SU-DHL-6 (cell line): ENCODE measurements around the gene MRRF.

Experiments used
- H2AFZ ChIP-seq: fragments of 200-600 bp; sonication (generic); 2 replicates; pipeline ENCODE4 v1.6.1; 2014; ENCODE audit warnings: low read depth, mild to moderate bottlenecking, moderate library complexity, mixed read lengths, antibody characterized with exemption, low read length; ENCODE audit not compliant: severe bottlenecking
- H3F3A ChIP-seq: fragments of 200-600 bp; shearing (Covaris generic); 2 replicates; pipeline ENCODE4 v1.6.0; 2016; ENCODE audit warnings: antibody characterized with exemption, mild to moderate bottlenecking; ENCODE audit not compliant: insufficient read depth
- H3K27ac ChIP-seq: fragments of 200-600 bp; sonication (generic); 2 replicates; pipeline ENCODE4 v1.5.1; 2016; ENCODE audit warnings: low read depth, mild to moderate bottlenecking, low read length, moderate library complexity, mixed read lengths
- H3K27me3 ChIP-seq: fragments of 200-600 bp; sonication (generic), shearing (Covaris generic); 2 replicates; pipeline ENCODE4 v1.6.0; 2014; ENCODE audit warnings: mild to moderate bottlenecking, low read length
- H3K36me3 ChIP-seq: fragments of 200-600 bp; sonication (generic); 2 replicates; pipeline ENCODE4 v1.6.1; 2014; ENCODE audit warnings: mild to moderate bottlenecking, low read length, mixed read lengths
- H3K4me2 ChIP-seq: fragments of 300-600, 200-600 bp; shearing (Covaris generic), sonication (generic); 2 replicates; pipeline ENCODE4 v1.6.0; 2014; ENCODE audit warnings: low read length, low read depth, mild to moderate bottlenecking; ENCODE audit not compliant: poor library complexity, severe bottlenecking
- H3K4me3 ChIP-seq: fragments of 200-600 bp; sonication (generic); 2 replicates; pipeline ENCODE4 v1.5.1; 2014; ENCODE audit warnings: antibody characterized with exemption, low read length, mild to moderate bottlenecking, mixed read lengths; ENCODE audit not compliant: insufficient read depth, poor library complexity, severe bottlenecking
- H3K79me2 ChIP-seq: fragments of 200-600 bp; sonication (generic); 2 replicates; pipeline ENCODE4 v1.6.1; 2014; ENCODE audit warnings: mild to moderate bottlenecking, low read length, moderate library complexity; ENCODE audit not compliant: insufficient read depth
- H3K9ac ChIP-seq: fragments of 200-600 bp; sonication (generic); 2 replicates; pipeline ENCODE4 v1.7.0; 2014; ENCODE audit warnings: mild to moderate bottlenecking, low read length
- H3K9me2 ChIP-seq: fragments of 200-600 bp; sonication (generic); replicated peaks from 2 replicates; pipeline ENCODE4 v1.6.1; 2014; ENCODE audit warnings: low read length; ENCODE audit not compliant: insufficient read depth
- H3K9me3 ChIP-seq: fragments of 200-600 bp; sonication (generic); 2 replicates; pipeline ENCODE4 v1.6.1; 2014; ENCODE audit warnings: low read length, mixed read lengths; ENCODE audit not compliant: insufficient read depth
- H4K20me1 ChIP-seq: fragments of 200-600 bp; sonication (generic); 2 replicates; pipeline ENCODE4 v1.6.1; 2014; ENCODE audit warnings: low read depth, mild to moderate bottlenecking, antibody characterized with exemption, low read length, moderate library complexity, mixed read lengths
- EZH2phosphoT487 ChIP-seq: fragments of 200-600 bp; sonication (generic), shearing (Covaris generic); conservative IDR thresholded peaks from 2 replicates; pipeline ENCODE4 v1.6.1; 2018; ENCODE audit warnings: mild to moderate bottlenecking, antibody characterized with exemption, low read length, moderate library complexity, mixed read lengths
- TF ChIP-seq, protein P1 (sequence below): fragments of 200-600 bp; sonication (generic); IDR thresholded peaks from one replicate; pipeline ENCODE4 v1.5.1; 2017; ENCODE audit warnings: antibody characterized with exemption, mild to moderate bottlenecking, low read length, moderate library complexity; ENCODE audit not compliant: insufficient read depth, poor library complexity, severe bottlenecking

Gene MRRF

DNA sequence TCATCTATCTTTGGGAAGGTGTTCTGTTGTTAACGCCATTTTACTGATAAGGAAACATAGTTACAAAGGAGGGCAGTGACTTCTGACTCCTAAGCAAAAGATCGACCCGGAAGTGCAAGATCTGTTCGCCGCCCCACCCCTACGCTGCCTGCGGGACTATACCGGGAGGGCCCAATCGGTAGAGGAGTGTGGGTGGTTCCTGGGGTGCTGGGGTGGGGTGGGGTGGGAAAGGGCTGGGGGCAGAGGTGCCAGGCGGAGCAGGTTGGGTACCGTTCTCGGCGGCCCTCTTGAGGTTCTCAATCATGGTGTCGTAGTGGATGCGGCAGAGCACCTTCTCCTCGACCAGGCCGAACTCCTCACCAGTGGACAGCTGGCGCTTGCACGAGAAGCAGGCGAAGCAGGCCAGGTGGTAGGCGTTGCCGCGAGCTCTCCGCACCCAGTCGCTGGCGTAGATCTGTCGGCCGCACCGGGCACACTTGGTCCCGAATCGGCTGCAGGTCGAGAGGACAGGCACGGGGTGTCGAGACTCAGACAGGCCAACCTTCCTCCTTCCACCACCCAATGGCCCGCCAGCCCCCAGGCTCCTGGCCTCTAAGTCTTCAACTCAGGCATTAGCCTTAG lies 47.8 kb upstream of the MRRF start:
- Histone ChIP-seq H3K4me2 (no peak overlapping the region), H3K79me2 (no peaks in the 10 kb centered on the region), H2AFZ (no peak overlapping the region), H3K27ac (no peak overlapping the region), H3K4me3 (no peak overlapping the region), H3K9me2 (no peaks in the 10 kb centered on the region), H4K20me1 (no peaks in the 10 kb centered on the region), H3K27me3 (no peaks in the 10 kb centered on the region), H3F3A (no peaks in the 10 kb centered on the region), H3K36me3 (no peaks in the 10 kb centered on the region), H3K9me3 (no peaks in the 10 kb centered on the region), H3K9ac (no peak overlapping the region)
- TF ChIP-seq EZH2phosphoT487, result no peak
- TF ChIP-seq, protein P1, sequence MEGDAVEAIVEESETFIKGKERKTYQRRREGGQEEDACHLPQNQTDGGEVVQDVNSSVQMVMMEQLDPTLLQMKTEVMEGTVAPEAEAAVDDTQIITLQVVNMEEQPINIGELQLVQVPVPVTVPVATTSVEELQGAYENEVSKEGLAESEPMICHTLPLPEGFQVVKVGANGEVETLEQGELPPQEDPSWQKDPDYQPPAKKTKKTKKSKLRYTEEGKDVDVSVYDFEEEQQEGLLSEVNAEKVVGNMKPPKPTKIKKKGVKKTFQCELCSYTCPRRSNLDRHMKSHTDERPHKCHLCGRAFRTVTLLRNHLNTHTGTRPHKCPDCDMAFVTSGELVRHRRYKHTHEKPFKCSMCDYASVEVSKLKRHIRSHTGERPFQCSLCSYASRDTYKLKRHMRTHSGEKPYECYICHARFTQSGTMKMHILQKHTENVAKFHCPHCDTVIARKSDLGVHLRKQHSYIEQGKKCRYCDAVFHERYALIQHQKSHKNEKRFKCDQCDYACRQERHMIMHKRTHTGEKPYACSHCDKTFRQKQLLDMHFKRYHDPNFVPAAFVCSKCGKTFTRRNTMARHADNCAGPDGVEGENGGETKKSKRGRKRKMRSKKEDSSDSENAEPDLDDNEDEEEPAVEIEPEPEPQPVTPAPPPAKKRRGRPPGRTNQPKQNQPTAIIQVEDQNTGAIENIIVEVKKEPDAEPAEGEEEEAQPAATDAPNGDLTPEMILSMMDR, result no peak

DNA sequence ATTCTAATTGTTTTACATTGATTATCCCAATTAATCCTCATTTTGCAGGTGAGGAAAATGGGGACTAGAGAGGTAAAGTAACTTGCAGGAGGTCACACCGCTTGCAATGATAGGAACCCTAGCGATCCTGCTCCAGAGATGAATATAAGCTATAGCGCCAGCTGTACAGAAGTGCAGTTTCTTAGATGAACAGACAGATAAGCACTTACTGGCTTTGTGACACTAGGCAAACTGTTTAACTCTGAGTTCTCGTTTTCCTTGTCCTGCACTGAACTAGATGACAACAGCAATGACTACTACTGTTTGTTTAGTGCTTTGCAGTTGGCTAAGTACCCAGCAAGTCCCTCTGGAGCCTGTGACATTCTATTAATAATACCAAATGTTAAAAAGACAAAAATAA lies 47.0 kb upstream of the MRRF start:
- Histone ChIP-seq H3K36me3 (no peaks in the 10 kb centered on the region), H3K27ac (no peak overlapping the region), H3K9ac (no peak overlapping the region), H3K79me2 (no peaks in the 10 kb centered on the region), H3K4me3 (no peak overlapping the region), H4K20me1 (no peaks in the 10 kb centered on the region), H2AFZ (no peak overlapping the region), H3K27me3 (no peaks in the 10 kb centered on the region), H3F3A (no peaks in the 10 kb centered on the region), H3K4me2 (no peak overlapping the region), H3K9me3 (no peaks in the 10 kb centered on the region), H3K9me2 (no peaks in the 10 kb centered on the region)
- TF ChIP-seq EZH2phosphoT487, result no peak
- TF ChIP-seq, protein P1, result no peak

DNA sequence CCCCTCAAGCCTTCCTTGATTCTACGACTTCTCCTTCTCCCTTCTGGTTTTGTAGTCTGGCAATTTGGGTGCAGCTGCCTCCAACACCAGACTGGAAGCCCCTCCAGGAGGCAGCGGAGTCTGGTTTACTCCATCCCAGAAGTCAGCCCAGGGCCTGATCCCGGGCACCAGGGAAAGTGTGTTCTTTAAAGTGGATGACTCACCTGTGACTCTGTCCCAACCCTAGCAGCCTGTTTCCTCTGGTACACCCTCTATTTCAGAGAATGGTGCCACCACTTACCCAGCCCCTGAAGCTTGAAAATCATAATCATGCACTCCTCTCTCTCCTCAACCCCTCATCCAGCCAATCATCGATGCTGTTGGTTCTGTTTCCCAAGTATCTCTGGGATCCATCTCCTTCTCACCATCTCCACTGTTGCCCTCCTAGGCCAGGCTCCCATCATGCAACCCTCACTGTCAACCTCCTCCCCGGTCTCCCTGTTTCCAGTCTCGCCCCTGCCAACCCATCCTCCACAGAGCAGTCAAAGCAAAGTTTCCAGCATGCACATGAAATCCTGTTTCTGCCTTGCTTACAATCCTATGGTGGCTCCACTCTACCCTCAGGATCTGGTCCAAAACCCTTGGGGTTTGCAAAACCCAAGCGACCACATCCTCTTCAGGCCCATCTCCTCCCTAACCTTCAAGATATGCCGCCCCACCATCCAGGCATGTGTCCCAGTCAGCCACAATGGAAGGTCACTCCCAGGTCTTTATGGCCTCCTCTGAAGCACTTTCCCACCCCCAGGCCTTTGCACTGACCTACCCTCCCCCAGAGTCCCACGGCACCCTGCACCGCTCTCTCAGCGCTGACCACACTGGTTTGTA lies 46.4 kb upstream of the MRRF start:
- H3K27ac ChIP-seq, result no peak overlapping the region
- TF ChIP-seq, protein P1, result no peak
- TF ChIP-seq EZH2phosphoT487, result no peak
- H3K4me3 ChIP-seq, result no peak overlapping the region
- no peaks in the 10 kb centered on the region for H3K36me3 ChIP-seq
- no peaks in the 10 kb centered on the region for H3K27me3 ChIP-seq
- H3F3A ChIP-seq, result no peaks in the 10 kb centered on the region
- no peaks in the 10 kb centered on the region for H4K20me1 ChIP-seq
- no peak overlapping the region for H3K4me2 ChIP-seq
- H3K9me3 ChIP-seq, result no peaks in the 10 kb centered on the region
- no peaks in the 10 kb centered on the region for H3K9me2 ChIP-seq
- H3K79me2 ChIP-seq, result no peaks in the 10 kb centered on the region
- H3K9ac ChIP-seq, result no peak overlapping the region
- no peak overlapping the region for H2AFZ ChIP-seq
